ENCODE results near the gene GFY.
A peak's percentile ranks its signal among the peaks of the same experiment; 100 is the strongest.

Gene GFY

GRCh38 chr19:49425178-49425577, at the start of gene GFY:
Gene GFY (plus strand): TSS chr19:49425388. CDS start chr19:49426431, 1,043 bp downstream.
- DNase-seq (ENCODE audit: low read depth) = no peak
- TF ChIP-seq CTCF (IDR thresholded peaks at IDR 0.05; ENCODE audit: insufficient read depth, low read depth, low read length, missing control alignments) = no peak
- H3K4me3 ChIP-seq (ENCODE audit: low read depth, low read length) = no peak within 1 kb of the TSS

- no peak for TF ChIP-seq CTCF (IDR thresholded peaks at IDR 0.05; ENCODE audit: insufficient read depth, low read depth, low read length, missing control alignments)
- no peak for DNase-seq (ENCODE audit: low read depth)
- H3K4me3 ChIP-seq (ENCODE audit: low read depth, low read length) = no peak overlapping the region
Observed at GRCh38 chr19:49378512-49378911, 46.7 kb upstream of the GFY start.

- no peak overlapping the region for H3K4me3 ChIP-seq (ENCODE audit: low read depth, low read length)
- DNase-seq (ENCODE audit: low read depth) = no peak
- no peak for TF ChIP-seq CTCF (IDR thresholded peaks at IDR 0.05; ENCODE audit: insufficient read depth, low read depth, low read length, missing control alignments)
Observed at GRCh38 chr19:49380391-49380790, 44.8 kb upstream of the GFY start.

GRCh38 chr19:49382639-49383038, 42.5 kb upstream of the GFY start:
- H3K4me3 ChIP-seq (ENCODE audit: low read depth, low read length) = no peak overlapping the region
- no peak for DNase-seq (ENCODE audit: low read depth)
- no peak for TF ChIP-seq CTCF (IDR thresholded peaks at IDR 0.05; ENCODE audit: insufficient read depth, low read depth, low read length, missing control alignments)

GRCh38 chr19:49383599-49383998, 41.6 kb upstream of the GFY start:
- no peak for TF ChIP-seq CTCF (IDR thresholded peaks at IDR 0.05; ENCODE audit: insufficient read depth, low read depth, low read length, missing control alignments)
- DNase-seq (ENCODE audit: low read depth) = no peak
- no peak overlapping the region for H3K4me3 ChIP-seq (ENCODE audit: low read depth, low read length)

- peak; percentile 96 for DNase-seq (ENCODE audit: low read depth)
- peak within 1 kb of the TSS; percentile 50 for H3K4me3 ChIP-seq (ENCODE audit: low read depth, low read length)
- TF ChIP-seq CTCF (IDR thresholded peaks at IDR 0.05; ENCODE audit: insufficient read depth, low read depth, low read length, missing control alignments) = no peak
Observed at GRCh38 chr19:49387936-49388372, 37.2 kb upstream of the GFY start, which contains the start of gene KASH5. Gene KASH5 (plus strand): TSS chr19:49388249. CDS start chr19:49390884, 2,635 bp downstream.

GRCh38 chr19:49389406-49389805, 35.8 kb upstream of the GFY start:
- no peak for TF ChIP-seq CTCF (IDR thresholded peaks at IDR 0.05; ENCODE audit: insufficient read depth, low read depth, low read length, missing control alignments)
- no peak overlapping the region for H3K4me3 ChIP-seq (ENCODE audit: low read depth, low read length)
- DNase-seq (ENCODE audit: low read depth) = no peak

Data from GM12865 (cell line).